Osteoblast (primary cell): Measurements from ENCODE around the gene NIM1K. TPM values are rescaled to one million over a fixed set of nuclear protein-coding genes. Genes with fewer than 3 reads are reported as not detected.

Source experiments
- DNase-seq: peaks from one replicate; pipeline ENCODE4 v3.0.0; 2011; ENCODE audit warnings: low spot score, mixed read lengths; ENCODE audit not compliant: insufficient read length; ENCODE audit errors: missing footprints
- H2AFZ ChIP-seq: 2 replicates; pipeline ENCODE4 v1.6.0; 2011; ENCODE audit warnings: mild to moderate bottlenecking, low read length
- H3K27ac ChIP-seq: 2 replicates; pipeline ENCODE4 v1.5.1; 2011; ENCODE audit warnings: mild to moderate bottlenecking, low read depth, low read length, moderate library complexity
- H3K27me3 ChIP-seq: 2 replicates; pipeline ENCODE4 v1.6.0; 2012; ENCODE audit warnings: mild to moderate bottlenecking, control low read depth, inconsistent platforms, low read length, moderate library complexity; ENCODE audit not compliant: insufficient read depth
- H3K36me3 ChIP-seq: 2 replicates; pipeline ENCODE4 v1.5.1; 2011; ENCODE audit warnings: mild to moderate bottlenecking, low read length, control low read depth, moderate library complexity; ENCODE audit not compliant: insufficient read depth
- H3K4me1 ChIP-seq: 2 replicates; pipeline ENCODE4 v1.5.1; 2011; ENCODE audit warnings: mild to moderate bottlenecking, low read length, control low read depth, moderate library complexity; ENCODE audit not compliant: insufficient read depth
- H3K4me2 ChIP-seq: 2 replicates; pipeline ENCODE4 v1.6.0; 2011; ENCODE audit warnings: mild to moderate bottlenecking, low read length; ENCODE audit not compliant: insufficient read depth
- H3K4me3 ChIP-seq: fragments of 200-600 bp; sonication (generic); 3 replicates; pipeline ENCODE4 v1.5.1; 2012; ENCODE audit warnings: mild to moderate bottlenecking, low read length, inconsistent platforms; ENCODE audit not compliant: insufficient read depth
- H3K79me2 ChIP-seq: 2 replicates; pipeline ENCODE4 v1.6.0; 2012; ENCODE audit warnings: mild to moderate bottlenecking, low read length, control low read depth, inconsistent platforms; ENCODE audit not compliant: insufficient read depth
- H3K9me3 ChIP-seq: 2 replicates; pipeline ENCODE4 v1.5.1; 2011; ENCODE audit warnings: low read depth, low read length, control low read depth
- H4K20me1 ChIP-seq: 2 replicates; pipeline ENCODE4 v1.6.0; 2012; ENCODE audit warnings: mild to moderate bottlenecking, low read length, control low read depth; ENCODE audit not compliant: insufficient read depth
- CTCF ChIP-seq: IDR thresholded peaks from 2 replicates; pipeline ENCODE4 v1.5.1; 2011; ENCODE audit warnings: mild to moderate bottlenecking, low read depth, low read length, moderate library complexity; ENCODE audit errors: extremely low read depth
- total RNA-seq: library from RNA; depleted of rRNA; stranded (reverse); fragments of >200 nt; gene quantifications from 2 replicates; pipeline ENCODE4 v1.2.3, GENCODE V29; 2012

The NIM1K gene
- total RNA-seq, 1 donor: 1.1 TPM

GRCh38 chr5:43244823-43245565 lies 53.0 kb downstream of the NIM1K start:
- Histone ChIP-seq H3K9me3 (no peaks in the 10 kb centered on the region), H4K20me1 (no peaks in the 10 kb centered on the region), H2AFZ (no peak overlapping the region), H3K79me2 (no peaks in the 10 kb centered on the region), H3K4me3 (no peak overlapping the region), H3K27ac (no peak overlapping the region), H3K27me3 (no peaks in the 10 kb centered on the region), H3K36me3 (no peaks in the 10 kb centered on the region), H3K4me1 (no peaks in the 10 kb centered on the region), H3K4me2 (no peak overlapping the region)
- DNase-seq: no peak
- no peak for TF ChIP-seq CTCF

GRCh38 chr5:43245724-43246385 lies 53.8 kb downstream of the NIM1K start:
- Histone ChIP-seq H3K4me1 (no peaks in the 10 kb centered on the region), H4K20me1 (no peaks in the 10 kb centered on the region), H3K4me2 (no peak overlapping the region), H3K79me2 (no peaks in the 10 kb centered on the region), H2AFZ (no peak overlapping the region), H3K36me3 (no peaks in the 10 kb centered on the region), H3K27me3 (no peaks in the 10 kb centered on the region), H3K9me3 (no peaks in the 10 kb centered on the region), H3K4me3 (no peak overlapping the region), H3K27ac (no peak overlapping the region)
- TF ChIP-seq CTCF: no peak
- no peak for DNase-seq

- no peak overlapping the region for H3K4me3 ChIP-seq
- no peak for DNase-seq
- no peaks in the 10 kb centered on the region for H3K27me3 ChIP-seq
- H3K36me3 ChIP-seq: no peaks in the 10 kb centered on the region
- no peaks in the 10 kb centered on the region for H4K20me1 ChIP-seq
- H3K79me2 ChIP-seq: no peaks in the 10 kb centered on the region
- no peak overlapping the region for H3K27ac ChIP-seq
- H3K9me3 ChIP-seq: no peaks in the 10 kb centered on the region
- H3K4me2 ChIP-seq: no peak overlapping the region
- no peak for TF ChIP-seq CTCF
- no peak overlapping the region for H2AFZ ChIP-seq
- H3K4me1 ChIP-seq: no peaks in the 10 kb centered on the region
Measured at GRCh38 chr5:43251754-43252153, 59.7 kb downstream of the NIM1K start.

- DNase-seq: no peak
- Histone ChIP-seq H3K9me3 (no peaks in the 10 kb centered on the region), H4K20me1 (no peaks in the 10 kb centered on the region), H3K27ac (no peak overlapping the region), H3K27me3 (no peaks in the 10 kb centered on the region), H3K4me3 (no peak overlapping the region), H3K79me2 (no peaks in the 10 kb centered on the region), H2AFZ (no peak overlapping the region), H3K4me1 (no peaks in the 10 kb centered on the region), H3K36me3 (no peaks in the 10 kb centered on the region), H3K4me2 (no peak overlapping the region)
- TF ChIP-seq CTCF: no peak
Measured at GRCh38 chr5:43255704-43256103, 63.7 kb downstream of the NIM1K start.
